ENCODE data around the gene EXTL1. TPM values are rescaled to one million over a fixed set of nuclear protein-coding genes. Genes with fewer than 3 reads are reported as not detected.

EXTL1 gene
- total RNA-seq, 1 donor: 0.18 TPM

DNA sequence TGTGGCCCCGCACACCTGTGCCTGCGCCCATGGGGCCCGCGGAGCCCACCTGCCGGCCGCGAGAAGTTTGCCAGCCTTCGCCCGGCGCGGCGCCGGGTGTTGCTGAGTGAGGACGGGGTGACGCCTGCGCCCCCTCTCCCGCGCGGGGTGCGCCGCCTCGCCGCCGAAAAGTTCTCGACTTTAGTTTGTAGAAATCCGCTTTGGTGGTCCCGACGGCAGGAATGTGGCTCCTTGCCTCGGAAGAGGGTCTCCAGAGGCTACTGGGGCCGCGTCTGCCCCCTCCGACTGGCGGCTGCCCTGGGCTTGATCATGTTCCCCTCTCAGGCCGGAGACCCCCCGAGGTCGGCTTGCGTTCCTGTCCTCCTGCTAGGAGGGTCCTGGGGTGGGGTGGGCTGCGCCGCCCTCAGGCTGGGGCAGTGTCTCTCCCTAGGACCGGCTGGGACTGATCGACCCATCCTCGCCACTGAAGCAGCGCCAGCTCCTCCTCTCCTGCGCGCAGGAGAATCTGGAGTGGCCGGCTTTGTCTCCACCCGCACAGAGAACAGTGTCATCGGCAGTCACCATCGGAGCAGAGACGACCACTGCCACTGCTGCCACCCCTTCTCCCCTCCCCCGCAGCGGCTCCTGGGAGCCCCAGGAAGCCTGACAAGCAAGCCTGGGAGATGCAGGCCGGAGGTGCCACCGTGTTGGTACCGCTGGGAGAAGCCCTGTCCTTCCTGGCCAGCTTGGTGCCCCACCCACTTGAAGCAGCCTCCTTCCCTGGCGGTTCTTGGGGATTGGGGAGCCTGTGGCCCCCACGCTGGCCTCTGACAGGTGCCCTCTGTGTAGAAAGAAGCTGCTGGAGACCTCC lies 24.9 kb downstream of the EXTL1 start:
- H3K4me3 ChIP-seq (ENCODE audit: low read depth, low read length): no peak overlapping the region
- DNase-seq (ENCODE audit: low read depth): no peak
- TF ChIP-seq CTCF (IDR thresholded peaks at IDR 0.05; ENCODE audit: insufficient read depth, low read length): no peak

DNA sequence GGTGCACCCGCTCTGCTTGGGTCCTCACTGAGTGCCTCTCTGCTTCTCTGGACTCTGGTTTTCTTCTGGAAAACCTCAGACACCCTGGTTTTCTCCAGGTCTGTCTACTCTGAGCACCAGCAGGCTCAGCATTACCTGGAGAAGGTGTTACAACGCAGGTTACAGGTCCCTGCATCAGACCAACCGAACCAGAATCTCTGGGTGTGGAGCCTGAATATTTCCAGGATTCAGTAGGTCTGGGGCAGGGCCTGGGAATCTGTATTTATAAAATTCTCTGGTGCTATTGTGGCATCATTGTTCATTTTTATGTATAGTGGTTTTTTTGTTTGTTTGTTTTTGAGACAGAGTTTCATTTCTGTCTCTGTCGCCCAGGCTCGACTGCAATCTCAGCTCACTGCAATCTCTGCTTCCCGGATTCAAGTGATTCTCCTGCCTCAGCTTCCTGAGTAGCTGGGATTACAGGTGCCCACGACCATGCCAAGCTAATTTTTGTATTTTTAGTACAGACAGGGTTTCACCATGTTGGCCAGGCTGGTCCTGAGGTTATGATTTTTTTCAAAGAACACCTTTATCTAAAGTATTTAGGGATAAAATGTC lies 25.8 kb downstream of the EXTL1 start:
- DNase-seq (ENCODE audit: low read depth): no peak
- TF ChIP-seq CTCF (IDR thresholded peaks at IDR 0.05; ENCODE audit: insufficient read depth, low read length): no peak
- no peak overlapping the region for H3K4me3 ChIP-seq (ENCODE audit: low read depth, low read length)

DNA sequence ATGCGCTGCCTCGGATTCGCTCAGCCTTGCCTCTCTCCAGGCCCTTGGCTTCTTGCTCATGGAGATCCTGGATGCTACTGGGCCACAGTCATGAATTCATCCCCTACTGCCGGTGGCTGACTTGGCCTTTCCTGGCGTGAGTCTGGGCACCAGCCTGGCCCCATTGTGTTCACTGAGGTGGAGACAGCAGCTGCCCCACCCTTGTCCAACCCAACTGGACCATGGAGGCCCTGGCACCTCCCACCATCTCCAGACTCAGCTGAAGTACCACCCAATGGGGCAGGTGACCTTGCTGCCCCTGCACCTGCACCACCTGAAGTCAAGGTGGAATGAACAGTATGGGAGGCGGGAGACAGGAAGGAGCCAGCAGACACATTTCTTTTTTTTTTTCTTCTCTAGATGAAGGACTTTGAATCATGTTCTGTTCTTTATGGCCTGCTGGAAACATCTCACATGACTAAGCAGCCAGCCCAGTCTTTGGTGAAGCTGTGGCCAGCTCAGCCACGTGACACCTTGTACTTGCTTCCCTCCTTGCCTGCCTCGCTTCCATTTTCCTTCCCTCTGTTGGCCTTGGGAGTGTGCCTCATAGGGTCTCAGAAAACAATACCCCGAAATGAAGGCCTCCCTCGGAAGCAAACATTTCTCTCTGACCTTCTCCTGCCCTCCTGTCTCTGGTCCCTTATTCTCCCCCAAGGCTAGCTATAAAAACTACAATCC lies 28.1 kb downstream of the EXTL1 start:
- H3K4me3 ChIP-seq (ENCODE audit: low read depth, low read length): no peak overlapping the region
- DNase-seq (ENCODE audit: low read depth): no peak
- TF ChIP-seq CTCF (IDR thresholded peaks at IDR 0.05; ENCODE audit: insufficient read depth, low read length): no peak

- no peak for DNase-seq (ENCODE audit: low read depth)
- no peak for TF ChIP-seq CTCF (IDR thresholded peaks at IDR 0.05; ENCODE audit: insufficient read depth, low read length)
- no peak overlapping the region for H3K4me3 ChIP-seq (ENCODE audit: low read depth, low read length)
Observed at GRCh38 chr1:26050248-26050640, 28.7 kb downstream of the EXTL1 start.

GRCh38 chr1:26053718-26054560 lies 32.4 kb downstream of the EXTL1 start:
- no peak for TF ChIP-seq CTCF (IDR thresholded peaks at IDR 0.05; ENCODE audit: insufficient read depth, low read length)
- no peak overlapping the region for H3K4me3 ChIP-seq (ENCODE audit: low read depth, low read length)
- DNase-seq (ENCODE audit: low read depth): no peak

DNA sequence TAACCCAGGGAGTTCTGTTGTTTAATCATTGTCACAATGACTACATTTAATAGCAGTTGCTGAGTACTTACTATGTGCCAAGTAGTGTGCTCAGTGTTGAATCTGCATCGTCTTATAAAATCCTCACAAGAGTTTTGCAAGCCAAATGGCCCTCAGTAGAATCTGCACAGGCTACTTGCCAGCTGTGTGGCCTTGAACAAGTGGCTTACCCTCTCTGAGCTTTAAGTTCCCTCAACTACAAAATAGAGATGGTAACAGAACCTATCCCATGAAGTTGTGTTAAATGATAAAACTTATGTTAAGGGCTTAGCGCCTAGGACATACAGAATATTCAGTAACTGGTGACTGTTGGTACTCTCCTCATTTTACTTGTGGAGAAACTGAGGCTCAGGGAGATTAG lies 33.5 kb downstream of the EXTL1 start:
- no peak for DNase-seq (ENCODE audit: low read depth)
- TF ChIP-seq CTCF (IDR thresholded peaks at IDR 0.05; ENCODE audit: insufficient read depth, low read length): no peak
- H3K4me3 ChIP-seq (ENCODE audit: low read depth, low read length): no peak overlapping the region
